Measurements from ENCODE around the gene MCM7.

DNA sequence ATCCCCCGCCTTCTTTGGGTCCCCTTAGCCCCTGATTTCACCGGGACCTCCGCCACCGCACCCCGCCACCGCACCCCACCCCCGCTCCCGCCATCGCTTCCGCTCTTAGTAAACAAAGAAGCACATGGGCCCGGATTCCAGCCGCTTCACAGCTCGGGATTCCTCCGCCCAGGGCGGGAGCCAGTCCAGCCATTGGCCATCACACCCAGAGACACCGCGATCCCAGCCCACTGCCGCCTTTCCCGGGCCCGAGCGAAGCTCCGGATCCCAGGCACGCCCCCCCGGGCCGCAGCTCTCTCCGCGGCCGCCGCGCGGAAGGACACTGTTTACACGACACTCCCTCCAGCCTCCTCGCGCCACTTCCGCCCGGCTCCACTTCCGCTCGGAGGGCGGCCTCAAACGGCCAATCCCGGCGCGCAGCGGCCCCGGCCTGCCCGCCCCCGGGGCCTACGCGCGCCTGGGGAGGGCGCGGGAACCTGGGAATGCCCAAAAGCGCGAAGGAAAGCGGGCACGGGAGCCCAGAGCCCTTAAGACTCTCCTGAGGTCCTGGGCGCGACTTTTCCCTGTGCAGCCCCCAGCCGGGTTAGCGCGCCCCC is 679 bp downstream of the MCM7 start:
- TF ChIP-seq, protein P1, sequence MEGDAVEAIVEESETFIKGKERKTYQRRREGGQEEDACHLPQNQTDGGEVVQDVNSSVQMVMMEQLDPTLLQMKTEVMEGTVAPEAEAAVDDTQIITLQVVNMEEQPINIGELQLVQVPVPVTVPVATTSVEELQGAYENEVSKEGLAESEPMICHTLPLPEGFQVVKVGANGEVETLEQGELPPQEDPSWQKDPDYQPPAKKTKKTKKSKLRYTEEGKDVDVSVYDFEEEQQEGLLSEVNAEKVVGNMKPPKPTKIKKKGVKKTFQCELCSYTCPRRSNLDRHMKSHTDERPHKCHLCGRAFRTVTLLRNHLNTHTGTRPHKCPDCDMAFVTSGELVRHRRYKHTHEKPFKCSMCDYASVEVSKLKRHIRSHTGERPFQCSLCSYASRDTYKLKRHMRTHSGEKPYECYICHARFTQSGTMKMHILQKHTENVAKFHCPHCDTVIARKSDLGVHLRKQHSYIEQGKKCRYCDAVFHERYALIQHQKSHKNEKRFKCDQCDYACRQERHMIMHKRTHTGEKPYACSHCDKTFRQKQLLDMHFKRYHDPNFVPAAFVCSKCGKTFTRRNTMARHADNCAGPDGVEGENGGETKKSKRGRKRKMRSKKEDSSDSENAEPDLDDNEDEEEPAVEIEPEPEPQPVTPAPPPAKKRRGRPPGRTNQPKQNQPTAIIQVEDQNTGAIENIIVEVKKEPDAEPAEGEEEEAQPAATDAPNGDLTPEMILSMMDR (conservative IDR thresholded peaks at IDR 0.05 in 1 of 2, IDR thresholded peaks at IDR 0.05 in 1 of 2; ENCODE audit: low read depth in 1 of 2, low read length in 2 of 2): no peak
- no peak for TF ChIP-seq EZH2 (IDR thresholded peaks at IDR 0.05; ENCODE audit: low read length, missing control alignments)

All from fibroblast of lung (primary cell).